SH-SY5Y (cell line): Measurements from ENCODE around the gene FAT3.

Source experiments
- GATA2 ChIP-seq: IDR thresholded peaks from 2 replicates; pipeline ENCODE4 v1.6.1; 2011; ENCODE audit warnings: mild to moderate bottlenecking, low read depth, low read length
- GATA3 ChIP-seq: IDR thresholded peaks from 2 replicates; pipeline ENCODE4 v1.6.1; 2011; ENCODE audit warnings: low read depth, mild to moderate bottlenecking, low read length, moderate library complexity

DNA sequence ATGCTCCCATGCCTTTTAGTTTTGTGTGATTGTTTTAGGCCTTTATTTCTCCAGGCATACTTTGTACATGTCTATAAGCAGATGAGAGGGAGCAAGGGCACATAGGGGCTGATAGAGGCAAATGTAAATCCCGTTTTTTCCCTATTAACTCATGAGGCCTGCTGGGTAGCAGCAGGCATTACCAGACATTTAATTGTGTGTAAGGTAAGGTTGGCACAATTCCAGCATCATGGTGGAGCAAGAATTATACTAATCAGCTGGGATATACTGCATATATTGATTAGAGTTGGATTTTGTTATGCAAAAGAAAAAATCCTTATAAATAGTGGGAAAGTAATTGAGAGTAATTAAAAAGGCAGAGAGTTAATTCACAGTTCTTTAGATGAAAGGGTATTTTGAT lies 12.2 kb downstream of the FAT3 start:
- TF ChIP-seq GATA3 (no peak), GATA2 (no peak)
